PFSK-1 (cell line): Measurements from ENCODE around the gene RNF121.

Source experiments
- FOXP2 ChIP-seq: optimal IDR thresholded peaks from 2 replicates; pipeline ENCODE3; 2011; ENCODE audit warnings: borderline replicate concordance, control low read depth, inconsistent platforms; ENCODE audit not compliant: insufficient read depth; ENCODE audit errors: extremely low read length, extremely low read depth
- POLR2AphosphoS5 ChIP-seq: IDR thresholded peaks from 2 replicates; pipeline ENCODE4 v1.6.1; 2012; ENCODE audit warnings: low read depth, mild to moderate bottlenecking, control low read depth, low read length, moderate library complexity
- REST ChIP-seq, 2 experiments: IDR thresholded peaks; 2 replicates each; pipeline versions ENCODE4 v1.6.1 to v1.8.0; 2011 to 2012; ENCODE audit warnings: low read depth in 2 of 2, low read length in 2 of 2, control low read depth in 1 of 2, inconsistent platforms in 1 of 2, mild to moderate bottlenecking in 1 of 2, moderate library complexity in 1 of 2; ENCODE audit not compliant: insufficient read depth in 1 of 2
- SIN3A ChIP-seq: IDR thresholded peaks from 2 replicates; pipeline ENCODE4 v1.6.1; 2012; ENCODE audit warnings: mild to moderate bottlenecking, low read length, moderate library complexity, borderline replicate concordance; ENCODE audit not compliant: insufficient read depth
- TAF1 ChIP-seq: IDR thresholded peaks from 2 replicates; pipeline ENCODE4 v1.6.1; 2012; ENCODE audit warnings: low read length, control low read depth, borderline replicate concordance; ENCODE audit not compliant: insufficient read depth

Gene RNF121

GRCh38 chr11:71935338-71935925 is 6.6 kb downstream of the RNF121 start:
- TF ChIP-seq TAF1 = no peak
- TF ChIP-seq REST (IDR thresholded peaks at IDR 0.05; ENCODE audit: insufficient read depth in 1 of 2, low read depth in 2 of 2, low read length in 2 of 2) = no peak
- no peak for TF ChIP-seq POLR2AphosphoS5
- TF ChIP-seq SIN3A = no peak
- TF ChIP-seq FOXP2 = no peak

GRCh38 chr11:71936825-71937224 is 8.0 kb downstream of the RNF121 start:
- no peak for TF ChIP-seq FOXP2
- TF ChIP-seq SIN3A = no peak
- no peak for TF ChIP-seq POLR2AphosphoS5
- no peak for TF ChIP-seq REST (IDR thresholded peaks at IDR 0.05; ENCODE audit: insufficient read depth in 1 of 2, low read depth in 2 of 2, low read length in 2 of 2)
- no peak for TF ChIP-seq TAF1

- TF ChIP-seq REST (IDR thresholded peaks at IDR 0.05; ENCODE audit: insufficient read depth in 1 of 2, low read depth in 2 of 2, low read length in 2 of 2) (no peak), SIN3A (no peak), FOXP2 (no peak), TAF1 (no peak), POLR2AphosphoS5 (no peak)
These were observed 9.0 kb downstream of the RNF121 start for GRCh38 chr11:71937826-71938225.

GRCh38 chr11:71940561-71941219 is 11.8 kb downstream of the RNF121 start:
- TF ChIP-seq POLR2AphosphoS5 = no peak

- TF ChIP-seq TAF1 (no peak), POLR2AphosphoS5 (no peak), SIN3A (no peak), FOXP2 (no peak), REST (IDR thresholded peaks at IDR 0.05; ENCODE audit: insufficient read depth in 1 of 2, low read depth in 2 of 2, low read length in 2 of 2) (no peak)
These were observed 17.3 kb downstream of the RNF121 start for GRCh38 chr11:71946144-71946571.

GRCh38 chr11:71947498-71947897 is 18.7 kb downstream of the RNF121 start:
- no peak for TF ChIP-seq REST (IDR thresholded peaks at IDR 0.05; ENCODE audit: insufficient read depth in 1 of 2, low read depth in 2 of 2, low read length in 2 of 2)
- no peak for TF ChIP-seq SIN3A
